Stimulated activated CD8-positive, alpha-beta memory T cell treated with anti-CD3 and anti-CD28 coated beads, Interleukin-12 subunit alpha, Interleukin-12 subunit beta, amount 100 ng/mL, for 24 hours (primary cell): ENCODE measurements around the gene LRFN5.
"Not testable (repeated sequence)": the region's sequence is repeated elsewhere in the genome, so short reads cannot be mapped to it uniquely, and the experiment has no call there.

Source experiments
- DNase-seq: peaks from one replicate; pipeline ENCODE4 v3.0.0-alpha.2; 2020; ENCODE audit errors: extremely low read depth

The LRFN5 gene

GRCh38 chr14:41899416-41899815 is 292.7 kb downstream of the LRFN5 start:
- DNase-seq: no peak

GRCh38 chr14:41900644-41901043 is 294.0 kb downstream of the LRFN5 start:
- no peak for DNase-seq

- no peak for DNase-seq
These were observed 294.4 kb downstream of the LRFN5 start for GRCh38 chr14:41901089-41901488.

- no peak for DNase-seq
These were observed 298.8 kb downstream of the LRFN5 start for GRCh38 chr14:41905394-41905964.

GRCh38 chr14:41911155-41911554 is 304.5 kb downstream of the LRFN5 start:
- DNase-seq: not testable (repeated sequence)

GRCh38 chr14:41913398-41913797 is 306.7 kb downstream of the LRFN5 start:
- DNase-seq: no peak

GRCh38 chr14:41915732-41916131 is 309.1 kb downstream of the LRFN5 start:
- no peak for DNase-seq

GRCh38 chr14:41916313-41916712 is 309.6 kb downstream of the LRFN5 start:
- no peak for DNase-seq

GRCh38 chr14:41925409-41925808 is 318.7 kb downstream of the LRFN5 start:
- no peak for DNase-seq

GRCh38 chr14:41950428-41951151 is 343.9 kb downstream of the LRFN5 start:
- no peak for DNase-seq
